Activated T-helper 9 cell treated with anti-CD3 and anti-CD28 coated beads, Interleukin-2, amount 50 U/mL, for 16 hours (primary cell): ENCODE results near the gene GRIK4.

Experiments
- DNase-seq: peaks from one replicate; pipeline ENCODE4 v3.0.0-alpha.2; 2020; ENCODE audit warnings: low read depth

Gene GRIK4

DNA sequence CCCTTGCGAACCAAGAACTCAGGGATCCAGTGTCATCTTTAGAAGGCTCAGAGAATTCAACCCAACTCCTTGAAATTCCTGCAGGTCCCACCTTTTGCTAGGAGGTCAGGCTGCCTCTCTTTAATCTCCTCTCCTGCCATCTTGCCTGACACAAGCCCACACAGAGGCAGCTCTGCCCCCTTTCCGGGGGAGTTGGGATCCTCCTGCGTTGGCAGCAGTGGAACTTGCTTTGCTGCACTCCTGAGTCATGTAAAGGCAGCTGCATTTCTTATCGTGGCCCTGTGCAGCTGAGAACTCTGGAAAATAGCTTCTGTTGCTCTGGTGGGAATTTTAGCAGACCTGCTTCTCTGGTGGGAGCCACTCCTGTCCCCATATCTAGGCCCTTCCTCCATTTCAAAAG is 370.0 kb downstream of the GRIK4 start:
- DNase-seq = no peak

- no peak for DNase-seq
These were observed 370.6 kb downstream of the GRIK4 start for GRCh38 chr11:120882175-120882574.

DNA sequence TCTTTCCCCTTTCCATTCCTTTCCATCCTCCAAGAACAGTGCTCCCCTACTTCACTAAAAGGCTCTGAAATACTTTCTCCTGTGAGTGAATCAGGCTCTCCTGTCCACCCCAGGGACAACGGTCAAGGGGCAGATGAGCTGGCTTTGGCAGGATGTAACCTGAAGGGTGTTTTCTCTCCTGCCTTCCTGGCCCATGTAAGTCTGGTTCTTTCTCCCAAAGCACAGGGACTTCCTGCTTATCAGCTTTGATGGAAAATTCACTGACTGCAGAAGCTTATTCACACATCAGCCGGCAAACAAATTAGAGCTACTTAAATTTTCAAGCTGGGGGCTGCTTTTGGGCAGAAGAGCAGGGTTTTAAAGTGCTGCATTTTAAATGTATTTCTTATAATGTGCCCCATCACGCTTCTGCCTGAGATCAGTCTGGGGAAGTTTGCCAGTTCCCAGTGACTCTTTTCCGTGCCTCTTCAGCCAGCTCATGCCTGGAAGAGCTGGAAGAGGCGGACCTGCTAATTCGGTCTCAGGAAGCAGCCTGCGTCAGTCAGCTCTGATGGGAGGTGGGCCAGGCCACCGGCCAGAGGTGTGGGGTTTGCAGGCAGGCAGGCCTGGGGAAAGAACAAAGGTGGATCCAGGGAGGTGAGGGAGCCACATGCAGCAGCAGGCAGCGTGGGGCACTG is 372.0 kb downstream of the GRIK4 start:
- DNase-seq = no peak

- no peak for DNase-seq
These were observed 372.8 kb downstream of the GRIK4 start for GRCh38 chr11:120884154-120885020.

GRCh38 chr11:120890609-120891320 is 379.2 kb downstream of the GRIK4 start:
- DNase-seq = no peak

DNA sequence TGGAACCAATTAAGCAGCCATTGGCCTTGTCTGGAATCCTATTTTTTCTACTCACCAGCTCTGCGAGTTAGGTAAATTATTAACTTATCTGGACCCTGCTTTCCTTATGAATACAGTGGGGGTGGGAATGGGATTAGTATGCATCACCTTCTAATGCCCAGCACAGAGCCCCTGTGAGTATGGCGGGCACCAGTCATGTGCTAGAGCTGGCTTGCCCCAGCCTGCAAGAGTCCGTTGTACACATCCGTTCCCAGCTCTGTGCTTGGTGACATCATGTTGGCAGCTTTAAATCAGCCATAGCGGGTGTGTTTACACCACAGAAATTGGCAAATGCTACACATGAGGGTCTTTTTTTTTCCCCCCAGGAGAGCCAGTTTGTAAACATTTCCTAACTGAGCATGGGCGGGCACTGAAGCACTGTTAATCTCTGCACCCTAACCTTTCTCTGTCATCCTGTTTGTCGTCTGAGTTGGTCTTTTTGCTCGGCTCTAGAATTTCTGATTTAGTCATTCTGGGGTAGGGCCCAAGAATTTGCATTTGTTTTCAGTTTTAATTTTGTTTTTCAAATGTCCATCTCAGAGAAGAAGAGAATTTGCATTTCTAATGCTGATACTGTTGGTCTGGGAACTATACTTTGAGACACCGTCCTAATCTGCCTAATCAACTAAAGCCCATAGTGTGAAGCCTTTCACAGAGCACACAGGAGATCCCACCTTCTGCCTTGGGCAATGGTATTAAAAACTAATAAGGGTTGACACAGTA is 382.1 kb downstream of the GRIK4 start:
- DNase-seq = no peak

GRCh38 chr11:120894202-120894985 is 382.8 kb downstream of the GRIK4 start:
- DNase-seq = no peak

DNA sequence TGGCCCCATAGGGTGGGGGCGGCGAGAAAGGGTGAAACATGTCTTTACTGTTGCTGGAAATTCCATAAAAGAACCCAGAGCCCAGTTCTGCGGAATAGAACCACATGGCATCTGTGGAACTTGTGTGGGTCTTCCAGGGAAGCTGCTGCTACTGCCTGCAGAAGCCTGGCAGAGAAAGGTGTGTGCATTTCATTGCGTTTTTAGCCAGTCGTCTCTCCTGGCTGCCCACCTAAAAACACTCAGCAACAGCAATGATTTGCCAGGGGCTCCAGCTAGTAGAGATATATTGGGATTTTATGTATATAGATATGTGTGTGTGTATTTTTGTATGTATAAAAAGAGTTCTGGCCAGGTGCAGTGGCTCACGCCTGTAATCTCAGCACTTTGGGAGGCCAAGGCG is 385.1 kb downstream of the GRIK4 start:
- no peak for DNase-seq

DNA sequence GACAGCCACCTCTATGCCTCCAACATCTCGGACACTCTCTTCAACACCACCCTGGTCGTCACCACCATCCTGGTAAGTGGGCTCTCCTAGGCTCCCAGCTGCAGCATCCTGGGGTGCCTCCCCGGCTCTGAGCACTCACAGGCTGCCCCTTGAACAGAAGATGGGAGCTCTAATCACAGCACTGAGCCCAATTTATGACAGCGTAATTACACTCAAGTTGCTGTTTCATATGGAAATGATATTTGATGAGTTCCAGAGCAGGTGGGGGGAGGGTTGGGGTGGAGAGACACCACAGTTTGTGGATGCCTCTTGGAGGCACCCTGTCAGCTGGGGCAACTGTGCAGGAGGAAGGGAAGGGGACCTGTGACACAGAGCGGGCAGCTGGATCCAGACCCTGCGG is 387.0 kb downstream of the GRIK4 start:
- DNase-seq = no peak

DNA sequence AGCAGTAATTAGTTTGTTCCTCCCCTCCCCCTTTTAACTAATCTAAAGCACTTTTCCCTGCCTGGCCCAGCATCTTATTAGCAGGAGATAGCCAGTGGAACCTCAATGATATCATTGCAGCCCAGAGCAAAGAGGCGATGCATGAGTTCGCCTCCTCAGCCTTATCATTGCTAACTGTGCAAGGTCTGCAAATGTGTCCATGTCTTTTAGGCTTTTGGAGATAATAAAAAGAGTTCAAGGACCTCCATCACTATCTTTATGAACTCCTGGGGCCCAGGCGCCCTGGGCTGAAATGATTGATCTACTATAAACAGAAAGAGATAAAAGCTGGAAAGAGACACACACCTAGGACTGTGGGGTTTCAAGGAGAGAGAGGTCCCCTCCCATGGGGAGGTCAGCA is 388.2 kb downstream of the GRIK4 start:
- no peak for DNase-seq

GRCh38 chr11:120900643-120901042 is 389.1 kb downstream of the GRIK4 start:
- no peak for DNase-seq

DNA sequence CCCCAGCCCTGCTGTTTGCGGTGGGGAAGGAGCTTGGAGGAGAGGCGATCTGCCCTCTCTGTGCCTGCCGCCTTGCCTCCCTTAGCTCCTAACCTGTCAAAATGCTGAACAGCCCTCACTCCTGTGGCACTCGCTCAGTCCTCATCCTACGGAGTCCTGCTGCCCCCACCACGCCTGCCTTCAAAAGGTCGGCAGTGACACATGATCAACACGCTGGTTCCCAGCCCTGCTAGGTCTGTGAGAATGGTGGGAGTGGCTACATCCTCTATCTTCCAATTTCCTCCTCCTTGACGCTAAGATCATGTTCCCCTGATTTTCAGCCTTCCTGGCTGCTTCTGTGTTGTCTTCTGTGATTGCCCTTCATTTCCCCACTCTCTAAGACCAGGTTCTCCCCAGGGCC is 392.1 kb downstream of the GRIK4 start:
- DNase-seq = no peak

GRCh38 chr11:120904116-120904515 is 392.6 kb downstream of the GRIK4 start:
- DNase-seq = no peak

DNA sequence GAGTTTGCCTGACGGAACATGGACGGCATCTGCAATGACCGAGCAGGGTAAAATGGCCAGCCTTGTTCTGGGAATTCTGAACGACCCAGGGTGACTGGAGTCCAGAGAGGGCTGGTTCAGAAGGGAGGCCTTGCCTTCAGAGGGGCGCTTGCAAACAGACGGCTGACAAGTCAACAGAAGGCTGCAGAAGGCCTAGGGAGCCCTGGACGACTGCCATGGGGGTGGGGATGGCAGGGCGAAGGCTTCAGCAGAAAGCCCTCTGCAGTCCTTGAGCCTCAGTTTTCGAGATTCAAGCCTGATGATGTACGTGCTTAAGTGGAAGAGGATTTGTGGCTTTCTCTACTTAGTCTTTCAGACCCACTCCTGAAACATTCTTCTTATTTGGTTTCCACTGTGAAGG is 395.2 kb downstream of the GRIK4 start:
- no peak for DNase-seq

DNA sequence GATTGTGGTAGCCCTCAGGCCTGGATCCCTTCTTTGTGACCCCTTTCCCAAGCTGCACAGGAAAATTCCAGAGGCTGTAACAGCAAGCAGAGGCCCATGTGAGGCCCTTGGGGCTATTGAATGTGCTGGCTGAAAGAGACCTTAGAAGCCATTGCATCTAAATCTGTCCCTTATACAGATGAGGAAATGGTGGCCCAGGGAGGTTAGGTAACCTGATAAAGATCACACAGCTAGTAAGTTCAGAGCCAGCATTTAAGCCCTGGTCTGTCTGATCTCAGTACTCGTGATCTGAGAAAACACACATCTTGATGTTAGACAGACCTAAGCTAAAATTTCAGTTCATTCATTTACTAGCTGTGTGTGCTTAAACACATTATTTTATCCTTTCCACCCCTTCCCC is 396.4 kb downstream of the GRIK4 start:
- DNase-seq = no peak

GRCh38 chr11:120908461-120909181 is 397.1 kb downstream of the GRIK4 start:
- DNase-seq = no peak

DNA sequence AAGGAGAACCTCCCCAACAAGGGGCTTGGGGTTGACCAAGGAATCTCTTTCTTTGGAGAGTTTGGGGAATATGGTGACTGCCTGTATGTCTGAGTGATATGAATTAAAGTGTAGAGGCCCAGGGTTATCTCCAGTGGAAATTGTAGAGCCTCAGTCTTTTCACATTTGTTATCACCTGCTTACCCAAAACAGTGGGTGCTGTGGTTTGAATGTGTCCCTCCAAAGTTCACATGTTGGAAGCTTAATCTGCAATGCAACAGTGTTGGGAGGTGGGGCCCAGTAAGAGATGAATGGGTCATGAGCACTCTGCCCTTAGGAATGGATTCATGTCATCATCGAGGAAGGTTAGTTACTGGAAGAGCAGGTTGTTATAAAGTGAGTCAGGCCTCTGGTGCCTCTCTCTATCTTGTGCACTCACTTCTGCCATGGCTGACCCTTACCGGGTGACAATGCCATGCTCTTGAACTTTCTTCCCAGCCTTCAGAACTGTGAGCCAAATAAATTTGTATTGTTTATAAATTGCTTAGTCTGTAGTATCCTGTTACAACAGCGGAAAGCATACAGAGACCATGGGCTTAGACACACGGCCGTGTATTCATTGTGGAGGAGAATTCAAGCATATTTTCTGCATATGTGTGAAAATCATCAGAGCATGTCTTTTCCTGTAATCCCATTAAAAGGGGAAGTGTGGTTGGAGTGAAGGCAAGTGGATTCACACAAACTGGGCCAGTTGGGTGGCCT is 398.3 kb downstream of the GRIK4 start:
- DNase-seq = no peak

DNA sequence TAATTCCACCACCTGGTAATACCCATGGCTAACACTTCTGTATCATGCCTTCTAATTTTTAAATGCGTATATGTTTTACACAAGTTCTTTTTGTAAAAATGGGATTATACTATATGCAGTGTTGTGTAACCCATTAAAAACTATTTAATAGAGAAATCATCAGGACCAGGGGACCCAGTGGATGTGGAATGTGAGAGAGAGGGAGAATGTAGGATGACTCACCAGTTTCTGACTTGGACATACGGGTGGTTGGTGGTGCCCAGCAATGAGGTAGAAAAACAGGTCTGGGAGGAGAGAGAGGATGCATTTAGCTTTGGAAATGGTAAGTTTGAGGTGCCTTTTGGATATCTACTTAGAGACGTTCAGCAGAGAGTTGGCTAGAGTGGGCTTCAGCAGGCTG is 400.4 kb downstream of the GRIK4 start:
- DNase-seq = no peak

DNA sequence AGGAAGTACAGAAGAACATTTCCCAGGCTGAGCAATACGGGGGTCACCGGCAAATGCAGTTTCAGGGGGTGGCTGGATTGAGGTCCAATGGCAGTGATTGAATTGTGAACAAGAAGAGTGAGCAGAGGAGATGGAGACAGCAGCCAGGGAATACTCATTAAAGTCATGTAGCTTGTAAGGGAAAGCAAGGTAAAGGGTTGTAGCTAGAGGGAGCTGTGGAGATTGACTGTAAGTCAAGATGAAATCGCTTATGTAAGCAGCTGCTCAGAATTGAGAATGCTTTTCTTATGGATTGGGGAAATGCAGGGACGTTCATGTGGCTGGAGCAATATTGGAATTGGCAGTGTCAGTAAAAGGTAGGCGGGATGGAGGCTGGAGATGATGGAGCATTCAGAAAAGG is 401.0 kb downstream of the GRIK4 start:
- no peak for DNase-seq

DNA sequence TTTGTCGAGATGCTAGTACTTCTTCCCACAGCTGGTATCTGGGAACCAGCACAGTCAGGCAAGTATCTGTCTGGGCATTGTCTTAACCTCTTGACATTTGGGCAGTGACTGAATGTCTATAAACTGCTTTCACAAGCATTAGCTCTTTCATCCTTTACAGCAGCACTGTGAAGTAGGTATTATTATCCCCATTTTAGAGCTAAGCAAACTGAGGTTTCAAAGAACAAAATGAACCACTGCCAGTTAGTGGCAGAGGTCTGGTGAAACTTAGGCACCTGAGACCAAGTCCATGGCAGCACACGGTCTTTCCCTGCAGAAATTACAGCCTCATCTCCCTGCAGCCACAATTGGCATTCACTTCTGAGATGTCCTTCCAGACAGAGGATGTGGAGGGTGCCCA is 401.4 kb downstream of the GRIK4 start:
- DNase-seq = no peak
